Mucosa of descending colon (tissue), 3 donors: ENCODE measurements around the gene CCND3. TPM values are rescaled to one million over a fixed set of nuclear protein-coding genes. Genes with fewer than 3 reads are reported as not detected.

Source experiments
- ATAC-seq: fragments of 200-7000 bp; cut with Tn5 transposase; one replicate; pipeline ENCODE4 v1.9.1; 2020; ENCODE audit warnings: mild to moderate bottlenecking, moderate library complexity
- DNase-seq, 3 donors: peaks; one replicate each; pipeline ENCODE4 v3.0.0-alpha.2; 2020
- H3K36me3 ChIP-seq: fragments of 200-600 bp; one replicate; pipeline ENCODE4 v1.8.0; 2021; ENCODE audit warnings: low read depth, mild to moderate bottlenecking
- H3K4me1 ChIP-seq: fragments of 200-600 bp; one replicate; pipeline ENCODE4 v1.8.0; 2021; ENCODE audit warnings: low read depth, mild to moderate bottlenecking
- H3K4me3 ChIP-seq: fragments of 200-600 bp; one replicate; pipeline ENCODE4 v1.8.0; 2021; ENCODE audit warnings: mild to moderate bottlenecking
- H3K9me3 ChIP-seq: fragments of 200-600 bp; one replicate; pipeline ENCODE4 v1.8.0; 2021; ENCODE audit warnings: mild to moderate bottlenecking
- CTCF ChIP-seq: fragments of 200-600 bp; IDR thresholded peaks from one replicate; pipeline ENCODE4 v1.8.0; 2022; ENCODE audit warnings: antibody characterized with exemption, mild to moderate bottlenecking
- intact Hi-C, 2 donors: fragments of 100-400 bp; cut with DNase I in 1 of 2; cut with micrococcal nuclease in 1 of 2; formaldehyde crosslinking; loops; one replicate each; pipeline versions ENCODE4 v1.11.0 to v1.11.1; 2022; cut with DNase I, micrococcal nuclease
- total RNA-seq, 3 donors: library from RNA; stranded (reverse); fragmentation: NEBNext Ultra II Directional in 2 of 3; extraction: Animal tissue kit (Norgen Biotek cat#: 25700) in 2 of 3; gene quantifications; one replicate each; pipeline versions ENCODE4 v1.2.1 to v1.2.4, GENCODE V29; 2021 to 2023
- donor health status: DM: no; HTN: no; CAD: no; lungs with moderate emphysema.
- donor health status: DM: no; HTN: no; CAD: no.
- donor health status: DM: no; HTN: yes; CAD: no.

The CCND3 gene
- total RNA-seq, 3 donors from 2014 or later = 51.2 to 69.1 (median 60.0) TPM

DNA sequence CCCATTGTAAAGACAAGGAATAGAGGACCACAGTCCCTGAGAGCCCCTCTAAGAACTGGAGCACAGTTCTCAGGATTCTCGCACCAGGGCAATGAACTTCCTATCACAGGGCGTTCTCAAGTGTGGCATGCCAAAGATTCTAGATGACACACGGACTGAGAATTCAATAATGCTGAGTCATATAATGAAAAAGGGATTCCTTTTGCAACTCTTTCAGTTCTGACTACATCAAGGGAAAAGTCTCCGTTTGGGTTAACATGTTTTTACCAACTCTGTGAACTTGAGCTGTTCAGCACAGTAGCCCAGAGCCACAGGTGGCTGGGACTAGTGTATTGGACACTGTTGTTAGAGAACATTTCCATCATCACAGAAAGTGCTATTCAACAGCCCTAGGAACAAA is 24.1 kb downstream of the CCND3 start:
- no peak for ATAC-seq
- H3K9me3 ChIP-seq = no peaks in the 10 kb centered on the region
- peaks cover 19% of the 10 kb centered on the region for H3K4me1 ChIP-seq
- intact Hi-C loops = no loop called here
- TF ChIP-seq CTCF = no peak
- H3K4me3 ChIP-seq = no peak overlapping the region
- H3K36me3 ChIP-seq = no peaks in the 10 kb centered on the region
- no peak for DNase-seq

GRCh38 chr6:41914869-41915530 is 26.6 kb downstream of the CCND3 start:
- intact Hi-C loops = no loop called here
- H3K4me1 ChIP-seq = peaks cover 7% of the 10 kb centered on the region
- H3K4me3 ChIP-seq = no peak overlapping the region
- H3K9me3 ChIP-seq = no peaks in the 10 kb centered on the region
- DNase-seq (no peak), ATAC-seq (no peak)
- no peak for TF ChIP-seq CTCF
- H3K36me3 ChIP-seq = no peaks in the 10 kb centered on the region

GRCh38 chr6:41914343-41914742 is 27.3 kb downstream of the CCND3 start:
- no peak for ATAC-seq
- Histone ChIP-seq H3K9me3 (no peaks in the 10 kb centered on the region), H3K4me1 (peaks cover under 1% of the 10 kb centered on the region), H3K4me3 (no peak overlapping the region), H3K36me3 (no peaks in the 10 kb centered on the region)
- intact Hi-C loops = no loop called here
- no peak for DNase-seq
- TF ChIP-seq CTCF = no peak

- DNase-seq (no peak), ATAC-seq (no peak)
- Histone ChIP-seq H3K9me3 (no peaks in the 10 kb centered on the region), H3K4me1 (no peaks in the 10 kb centered on the region), H3K4me3 (no peak overlapping the region), H3K36me3 (peaks cover 6% of the 10 kb centered on the region)
- intact Hi-C loops = no loop called here
- TF ChIP-seq CTCF = no peak
Observed at GRCh38 chr6:41909727-41910126, 31.9 kb downstream of the CCND3 start.

GRCh38 chr6:41901882-41902519 is 39.6 kb downstream of the CCND3 start:
- DNase-seq (peak in 1 of 3 donors; percentile 39), ATAC-seq (peak; percentile 30)
- Histone ChIP-seq H3K9me3 (no peaks in the 10 kb centered on the region), H3K4me1 (no peaks in the 10 kb centered on the region), H3K4me3 (no peak overlapping the region), H3K36me3 (peaks cover 3% of the 10 kb centered on the region)
- TF ChIP-seq CTCF = no peak
- intact Hi-C loops = no loop called here
